Ishikawa (cell line): ENCODE data around the gene SETD1A.

ENCODE experiments used
- CEBPB ChIP-seq: IDR thresholded peaks from 2 replicates; pipeline ENCODE4 v1.6.1; 2012
- CREB1 ChIP-seq: IDR thresholded peaks from 2 replicates; pipeline ENCODE4 v1.6.1; 2012; ENCODE audit warnings: low read depth
- EGR1 ChIP-seq: IDR thresholded peaks from 2 replicates; pipeline ENCODE4 v1.6.1; 2012
- EP300 ChIP-seq: IDR thresholded peaks from 2 replicates; pipeline ENCODE4 v1.6.1; 2012; ENCODE audit warnings: borderline replicate concordance
- FOXM1 ChIP-seq: IDR thresholded peaks from 2 replicates; pipeline ENCODE4 v1.6.1; 2012; ENCODE audit warnings: low read depth, borderline replicate concordance
- MAX ChIP-seq: IDR thresholded peaks from 2 replicates; pipeline ENCODE4 v1.6.1; 2012
- NFIC ChIP-seq: IDR thresholded peaks from 2 replicates; pipeline ENCODE4 v1.6.1; 2012
- RAD21 ChIP-seq: IDR thresholded peaks from 2 replicates; pipeline ENCODE4 v1.6.1; 2012; ENCODE audit warnings: low read depth
- REST ChIP-seq: IDR thresholded peaks from 2 replicates; pipeline ENCODE4 v1.6.1; 2012; ENCODE audit warnings: low read depth, mild to moderate bottlenecking
- TAF1 ChIP-seq: IDR thresholded peaks from 2 replicates; pipeline ENCODE4 v1.6.1; 2012; ENCODE audit warnings: low read depth, mild to moderate bottlenecking
- TCF12 ChIP-seq: IDR thresholded peaks from 2 replicates; pipeline ENCODE4 v1.6.1; 2012; ENCODE audit warnings: low read depth
- TEAD4 ChIP-seq: IDR thresholded peaks from 2 replicates; pipeline ENCODE4 v1.6.1; 2012
- USF1 ChIP-seq: IDR thresholded peaks from 2 replicates; pipeline ENCODE4 v1.6.1; 2012
- YY1 ChIP-seq: IDR thresholded peaks from 2 replicates; pipeline ENCODE4 v1.6.1; 2012; ENCODE audit warnings: low read depth
- ZBTB7A ChIP-seq: IDR thresholded peaks from 2 replicates; pipeline ENCODE4 v1.6.1; 2012; ENCODE audit warnings: low read depth

SETD1A gene

DNA sequence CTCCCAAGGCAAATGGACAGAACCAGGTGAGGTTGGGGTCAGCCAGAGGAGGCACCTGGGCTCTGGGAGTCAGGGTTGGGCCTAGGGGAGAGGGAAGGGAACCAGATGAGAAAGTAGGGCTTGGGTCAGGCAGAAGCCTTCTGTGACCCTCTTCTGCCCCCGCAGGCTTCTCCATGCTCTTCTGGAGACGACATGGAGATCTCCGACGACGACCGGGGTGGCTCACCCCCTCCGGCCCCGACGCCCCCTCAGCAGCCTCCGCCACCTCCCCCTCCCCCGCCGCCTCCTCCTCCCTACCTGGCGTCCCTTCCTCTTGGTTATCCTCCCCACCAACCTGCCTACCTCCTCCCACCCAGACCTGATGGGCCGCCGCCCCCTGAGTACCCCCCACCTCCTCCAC, 7.9 kb downstream of the SETD1A start:
- TF ChIP-seq USF1 (no peak), NFIC (no peak), FOXM1 (no peak), TEAD4 (no peak), RAD21 (no peak), CEBPB (no peak), EGR1 (no peak), MAX (no peak), TAF1 (no peak), EP300 (no peak), REST (no peak), YY1 (no peak), CREB1 (no peak), ZBTB7A (no peak), TCF12 (no peak)

DNA sequence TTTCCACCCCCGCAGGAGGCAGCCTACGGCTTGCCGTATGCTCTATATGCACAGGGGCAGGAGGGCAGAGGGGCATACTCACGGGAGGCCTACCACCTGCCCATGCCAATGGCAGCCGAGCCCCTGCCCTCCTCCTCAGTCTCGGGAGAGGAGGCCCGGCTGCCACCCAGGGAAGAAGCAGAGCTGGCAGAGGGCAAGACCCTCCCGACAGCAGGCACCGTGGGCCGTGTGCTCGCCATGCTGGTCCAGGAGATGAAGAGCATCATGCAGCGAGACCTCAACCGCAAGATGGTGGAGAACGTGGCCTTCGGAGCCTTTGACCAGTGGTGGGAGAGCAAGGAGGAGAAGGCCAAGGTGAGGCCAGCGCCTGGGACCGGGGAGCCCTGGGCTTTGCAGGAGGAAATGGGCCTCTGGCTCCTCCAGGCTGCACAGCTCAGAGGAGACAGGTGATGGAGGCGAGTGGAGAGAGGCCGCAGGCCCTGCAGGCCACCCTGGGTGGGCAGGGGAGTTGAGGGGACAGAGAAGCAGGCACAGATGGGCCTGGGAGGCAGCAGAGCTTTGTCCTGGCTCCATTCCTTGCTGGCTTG, 8.6 kb downstream of the SETD1A start:
- TF ChIP-seq FOXM1 (no peak), MAX (no peak), USF1 (no peak), RAD21 (no peak), EP300 (no peak), TCF12 (no peak), CEBPB (no peak)

DNA sequence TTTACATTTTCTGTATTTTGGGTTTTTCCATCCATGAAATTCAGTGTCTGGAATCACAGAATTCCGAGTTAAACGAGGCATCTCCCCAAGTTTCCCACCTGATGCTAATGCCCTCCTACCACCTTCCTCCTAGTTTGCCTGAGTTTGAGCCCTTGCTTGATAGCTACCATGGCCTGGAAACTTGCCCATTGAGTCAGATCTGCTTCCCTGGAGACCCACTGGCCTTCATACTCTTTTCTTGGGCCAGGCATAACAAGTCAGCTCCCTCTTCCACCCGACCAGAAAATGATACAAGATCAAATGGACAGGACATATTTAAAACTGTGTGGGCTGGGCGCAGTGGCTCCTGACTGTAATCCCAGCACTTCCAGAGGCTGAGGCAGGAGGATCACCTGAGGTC, 10.2 kb downstream of the SETD1A start:
- TF ChIP-seq TCF12 (no peak), EGR1 (no peak), CREB1 (no peak), MAX (no peak), CEBPB (no peak), EP300 (no peak), TAF1 (no peak), REST (no peak), USF1 (no peak), RAD21 (no peak), FOXM1 (no peak), TEAD4 (no peak), YY1 (no peak), NFIC (no peak), ZBTB7A (no peak)

GRCh38 chr16:30969246-30969842, 11.8 kb downstream of the SETD1A start:
- TF ChIP-seq REST (no peak), MAX (no peak), NFIC (no peak), ZBTB7A (no peak), RAD21 (no peak), CREB1 (no peak), USF1 (no peak), EGR1 (no peak), TCF12 (no peak), CEBPB (no peak), YY1 (no peak), TAF1 (no peak), EP300 (no peak), FOXM1 (no peak)
